H1 (cell line): ENCODE results near the gene COPS7A. TPM values are rescaled to one million over a fixed set of nuclear protein-coding genes. Genes with fewer than 3 reads are reported as not detected.

Source experiments
- CTCF ChIA-PET: fragments of 300-600 bp; sonication (Branson Sonifier 250); formaldehyde crosslinking; loops from one replicate; lab custom pipeline; 2021; ENCODE audit not compliant: partially characterized antibody; lab: Charles Lee
- POLR2A ChIA-PET: fragments of 300-600 bp; sonication (Branson Sonifier 250); formaldehyde crosslinking; loops from one replicate; lab custom pipeline; 2021; ENCODE audit warnings: inconsistent platforms; ENCODE audit not compliant: partially characterized antibody; lab: Charles Lee
- DNase-seq, 2 experiments: peaks; one replicate each; pipeline versions ENCODE4 v3.0.0 to v3.0.0-alpha.2; 2010 to 2022; ENCODE audit warnings: low spot score in 2 of 2, low read depth in 1 of 2, mixed read lengths in 1 of 2
- FAIRE-seq: peaks from 2 replicates; lab custom pipeline; 2011; peaks lifted over from hg19 to GRCh38; lab: Jason Lieb, UNC
- H2AFZ ChIP-seq: 2 replicates; pipeline ENCODE4 v1.8.1; 2012; ENCODE audit warnings: low read length, inconsistent platforms
- H2AK5ac ChIP-seq: 2 replicates; pipeline ENCODE4 v1.6.1; 2013; ENCODE audit warnings: low read depth, low read length
- H2BK120ac ChIP-seq: replicated peaks from 2 replicates; pipeline ENCODE3; 2013; ENCODE audit warnings: low read depth, low read length, inconsistent platforms
- H2BK12ac ChIP-seq: 2 replicates; pipeline ENCODE4 v1.6.1; 2013; ENCODE audit warnings: low read depth, low read length
- H2BK15ac ChIP-seq: 2 replicates; pipeline ENCODE4 v1.6.1; 2013; ENCODE audit warnings: low read length
- H2BK20ac ChIP-seq: 2 replicates; pipeline ENCODE4 v1.6.1; 2013; ENCODE audit warnings: low read length
- H2BK5ac ChIP-seq: 2 replicates; pipeline ENCODE4 v1.6.1; 2013; ENCODE audit warnings: low read depth, low read length
- H3K14ac ChIP-seq: 2 replicates; pipeline ENCODE4 v1.6.1; 2013; ENCODE audit warnings: inconsistent platforms; ENCODE audit not compliant: insufficient read length
- H3K18ac ChIP-seq: 2 replicates; pipeline ENCODE4 v1.6.1; 2013; ENCODE audit warnings: low read length; ENCODE audit errors: extremely low read depth
- H3K23ac ChIP-seq: 2 replicates; pipeline ENCODE4 v1.6.1; 2013; ENCODE audit warnings: inconsistent platforms; ENCODE audit not compliant: insufficient read length
- H3K23me2 ChIP-seq: 2 replicates; pipeline ENCODE4 v1.6.1; 2013; ENCODE audit warnings: low read depth, low read length
- H3K27ac ChIP-seq: 2 replicates; pipeline ENCODE4 v1.6.1; 2011; ENCODE audit warnings: low read depth, low read length, inconsistent platforms
- H3K27me3 ChIP-seq, 4 experiments: replicated peaks in 1 of 4; 1 replicate in 1 of 4; 2 replicates in 3 of 4; pipeline versions ENCODE4 v1.6.1 to v1.8.1; 2011 to 2013; ENCODE audit warnings: low read length in 3 of 4, mild to moderate bottlenecking in 3 of 4, inconsistent platforms in 2 of 4, mixed read lengths in 2 of 4, moderate library complexity in 1 of 4; ENCODE audit not compliant: control insufficient read depth in 3 of 4, insufficient read depth in 3 of 4; ENCODE audit errors: extremely low read depth in 1 of 4
- H3K36me3 ChIP-seq, 4 experiments: 2 replicates each; pipeline versions ENCODE4 v1.6.1 to v1.8.1; 2011 to 2013; ENCODE audit warnings: mild to moderate bottlenecking in 4 of 4, low read length in 3 of 4, moderate library complexity in 2 of 4, control low read depth in 1 of 4, inconsistent platforms in 1 of 4; ENCODE audit not compliant: insufficient read depth in 4 of 4, control insufficient read depth in 2 of 4
- H3K4ac ChIP-seq: replicated peaks from 2 replicates; pipeline ENCODE3; 2013; ENCODE audit warnings: low read length, low read depth, mixed read lengths, inconsistent platforms; ENCODE audit not compliant: insufficient read length
- H3K4me1 ChIP-seq, 4 experiments: replicated peaks in 1 of 4; 1 replicate in 1 of 4; 2 replicates in 3 of 4; pipeline versions ENCODE4 v1.6.1 to v1.8.1; 2011 to 2013; ENCODE audit warnings: low read length in 3 of 4, inconsistent platforms in 2 of 4, mixed read lengths in 1 of 4; ENCODE audit not compliant: insufficient read depth in 4 of 4, control insufficient read depth in 3 of 4
- H3K4me2 ChIP-seq, 2 experiments: 2 replicates each; pipeline versions ENCODE4 v1.6.1 to v1.8.1; 2011 to 2013; ENCODE audit warnings: low read depth in 2 of 2, low read length in 2 of 2, control low read depth in 1 of 2, inconsistent platforms in 1 of 2, mild to moderate bottlenecking in 1 of 2; ENCODE audit not compliant: insufficient read depth in 1 of 2
- H3K4me3 ChIP-seq, 4 experiments: fragments of 200-600, 300-600 bp in 1 of 4; sonication (generic), shearing (Covaris generic), sonication (Bioruptor Twin) in 1 of 4; 2 replicates each; pipeline versions ENCODE4 v1.5.1 to v1.8.1; 2011 to 2016; ENCODE audit warnings: low read length in 4 of 4, low read depth in 3 of 4, control low read depth in 2 of 4, inconsistent platforms in 2 of 4, mild to moderate bottlenecking in 2 of 4, mixed read lengths in 1 of 4, moderate library complexity in 1 of 4; ENCODE audit not compliant: insufficient read depth in 2 of 4; ENCODE audit errors: extremely low read depth in 1 of 4
- H3K56ac ChIP-seq: replicated peaks from 2 replicates; pipeline ENCODE3; 2013; ENCODE audit warnings: low read depth, mild to moderate bottlenecking, mixed read lengths, low read length, inconsistent platforms; ENCODE audit not compliant: insufficient read length
- H3K79me1 ChIP-seq: 2 replicates; pipeline ENCODE4 v1.6.1; 2013; ENCODE audit warnings: low read depth, low read length, control low read depth
- H3K79me2 ChIP-seq, 2 experiments: 2 replicates each; pipeline versions ENCODE4 v1.6.1 to v1.8.1; 2012 to 2013; ENCODE audit warnings: low read length in 2 of 2, mild to moderate bottlenecking in 2 of 2, inconsistent platforms in 1 of 2; ENCODE audit not compliant: insufficient read depth in 2 of 2, control insufficient read depth in 1 of 2
- H3K9ac ChIP-seq, 4 experiments: replicated peaks in 1 of 4; 1 replicate in 1 of 4; 2 replicates in 3 of 4; pipeline versions ENCODE4 v1.6.1 to v1.8.1; 2011 to 2013; ENCODE audit warnings: low read depth in 3 of 4, low read length in 3 of 4, control low read depth in 2 of 4, mild to moderate bottlenecking in 2 of 4, moderate library complexity in 2 of 4, inconsistent platforms in 1 of 4; ENCODE audit errors: extremely low read depth in 1 of 4
- H3K9me3 ChIP-seq, 2 experiments: 2 replicates each; pipeline versions ENCODE4 v1.6.1 to v1.8.1; 2012 to 2013; ENCODE audit warnings: mild to moderate bottlenecking in 2 of 2, moderate library complexity in 2 of 2, control low read depth in 1 of 2, inconsistent platforms in 1 of 2, low read depth in 1 of 2, low read length in 1 of 2, mixed read lengths in 1 of 2; ENCODE audit not compliant: insufficient read depth in 2 of 2
- H4K20me1 ChIP-seq, 2 experiments: replicated peaks in 1 of 2; 2 replicates each; pipeline versions ENCODE3 to v1.8.1; 2011 to 2013; ENCODE audit warnings: inconsistent platforms in 2 of 2, low read length in 2 of 2, mild to moderate bottlenecking in 1 of 2; ENCODE audit not compliant: insufficient read depth in 2 of 2, control insufficient read depth in 1 of 2
- H4K5ac ChIP-seq: 2 replicates; pipeline ENCODE4 v1.6.1; 2013; ENCODE audit warnings: low read length, low read depth, mixed read lengths, inconsistent platforms; ENCODE audit not compliant: insufficient read length
- H4K8ac ChIP-seq: 2 replicates; pipeline ENCODE4 v1.8.0; 2013; ENCODE audit warnings: mild to moderate bottlenecking, moderate library complexity, low read length, inconsistent platforms; ENCODE audit not compliant: insufficient read depth; ENCODE audit errors: extremely low read depth
- H4K91ac ChIP-seq: replicated peaks from 2 replicates; pipeline ENCODE3; 2013; ENCODE audit warnings: low read length, mixed read lengths, inconsistent platforms; ENCODE audit not compliant: insufficient read length
- CHD2 ChIP-seq: IDR thresholded peaks from 2 replicates; pipeline ENCODE4 v1.6.1; 2012; ENCODE audit warnings: low read length, improper control_type of control experiment
- CREB1 ChIP-seq: IDR thresholded peaks from 2 replicates; pipeline ENCODE4 v1.6.1; 2012; ENCODE audit warnings: inconsistent platforms
- HDAC2 ChIP-seq, 2 experiments: fragments of 300-600 bp in 1 of 2; sonication (generic) in 1 of 2; IDR thresholded peaks; 2 replicates each; pipeline ENCODE4 v1.6.1; 2011 to 2012; ENCODE audit warnings: low read depth in 2 of 2, low read length in 2 of 2, mild to moderate bottlenecking in 2 of 2, moderate library complexity in 2 of 2, borderline replicate concordance in 1 of 2, inconsistent platforms in 1 of 2
- JUND ChIP-seq: IDR thresholded peaks from 2 replicates; pipeline ENCODE4 v1.6.1; 2011; ENCODE audit warnings: mild to moderate bottlenecking, improper control_type of control experiment, low read length
- MAFK ChIP-seq: IDR thresholded peaks from 2 replicates; pipeline ENCODE4 v1.6.1; 2012; ENCODE audit warnings: low read depth, mild to moderate bottlenecking, improper control_type of control experiment, low read length
- MAX ChIP-seq: IDR thresholded peaks from 2 replicates; pipeline ENCODE4 v1.6.1; 2012; ENCODE audit warnings: inconsistent platforms
- NANOG ChIP-seq: IDR thresholded peaks from 2 replicates; pipeline ENCODE4 v1.6.1; 2011; ENCODE audit warnings: low read length, low read depth, mild to moderate bottlenecking, inconsistent platforms; ENCODE audit not compliant: insufficient read depth, poor library complexity, severe bottlenecking
- PHF8 ChIP-seq: fragments of 200-600 bp; sonication (generic); conservative IDR thresholded peaks from 2 replicates; pipeline ENCODE4 v1.7.1; 2012; ENCODE audit warnings: low read depth, mild to moderate bottlenecking, inconsistent platforms, low read length, moderate library complexity
- SIN3A ChIP-seq, 2 experiments: IDR thresholded peaks in 1 of 2; conservative IDR thresholded peaks in 1 of 2; 2 replicates each; pipeline ENCODE4 v1.6.1; 2011 to 2012; ENCODE audit warnings: low read length in 2 of 2, improper control_type of control experiment in 1 of 2, low read depth in 1 of 2, mild to moderate bottlenecking in 1 of 2
- SRF ChIP-seq: IDR thresholded peaks from 2 replicates; pipeline ENCODE4 v1.6.1; 2011; ENCODE audit warnings: mild to moderate bottlenecking, low read depth, low read length, moderate library complexity
- TBP ChIP-seq: IDR thresholded peaks from 2 replicates; pipeline ENCODE4 v1.6.1; 2011; ENCODE audit warnings: low read depth, low read length, improper control_type of control experiment
- YY1 ChIP-seq: IDR thresholded peaks from 2 replicates; pipeline ENCODE4 v1.6.1; 2011; ENCODE audit warnings: low read depth, mild to moderate bottlenecking, low read length
- WGBS, 2 experiments: shearing (Covaris generic) in 1 of 2; methylation state at CpG; one replicate each; pipeline versions ENCODE4 v1.1.6 to v1.1.7; 2013 to 2015; ENCODE audit warnings: low lambda C conversion rate in 2 of 2, mixed read lengths in 2 of 2, inconsistent platforms in 1 of 2, low coverage in 1 of 2, missing lambda C conversion rate in 1 of 2; ENCODE audit not compliant: insufficient replicate concordance in 2 of 2, insufficient coverage in 1 of 2, insufficient read length in 1 of 2; ENCODE audit errors: extremely low coverage in 1 of 2, missing lambda C conversion rate in 1 of 2; 5-methylcytosine and 5-hydroxymethylcytosine counted together
- polyA plus RNA-seq, 7 experiments: library from polyadenylated mRNA; depleted of rRNA in 3 of 7; stranded (reverse) in 5 of 7; unstranded in 2 of 7; fragments of >200 nt in 5 of 7; fragments of 200-250 nt in 2 of 7; gene quantifications; 1 replicate in 5 of 7; 2 replicates in 1 of 7; 4 replicates in 1 of 7; pipeline versions ENCODE4 v1.2.1 to v1.2.3, GENCODE V29; 2011 to 2013; ENCODE audit warnings: missing spikeins in 2 of 7, mixed read lengths in 2 of 7
- total RNA-seq: library from RNA; stranded (reverse); fragmentation: NEBNext Ultra II Directional; extraction: Animal tissue kit (Norgen Biotek cat#: 25700); gene quantifications from 2 replicates; pipeline ENCODE4 v1.2.1, GENCODE V29; 2021

Gene COPS7A
- total and polyA plus RNA-seq, 2 of the 8 experiments (the other 6 are each of a cell fraction or from before 2014, with no cell fraction given): 44.5 to 95.9 TPM

- no peak overlapping the region for H2AFZ ChIP-seq
- H4K5ac ChIP-seq: no peak overlapping the region
- no peak for DNase-seq
- peaks cover 0 to 4% of the 10 kb centered on the region in 2 experiments; a peak in 2 of 4 replicates for H3K79me2 ChIP-seq
- H3K9ac ChIP-seq: no peak overlapping the region
- H4K91ac ChIP-seq: no peak overlapping the region
- no peaks in the 10 kb centered on the region for H3K36me3 ChIP-seq
- no peak overlapping the region for H2BK15ac ChIP-seq
- no peak overlapping the region for H3K4ac ChIP-seq
- no peak overlapping the region for H3K4me2 ChIP-seq
- TF ChIP-seq MAX (no peak), PHF8 (no peak), YY1 (no peak), CREB1 (no peak), HDAC2 (IDR thresholded peaks at IDR 0.05; ENCODE audit: borderline replicate concordance in 1 of 2, low read depth in 2 of 2, low read length in 2 of 2) (no peak), JUND (no peak), SRF (no peak), MAFK (no peak), NANOG (no peak), SIN3A (conservative IDR thresholded peaks at IDR 0.05 in 1 of 2, IDR thresholded peaks at IDR 0.05 in 1 of 2; ENCODE audit: low read depth in 1 of 2, low read length in 2 of 2) (no peak), TBP (no peak), CHD2 (no peak)
- TF ChIP-seq, all 59 proteins: peak for 0
- WGBS, 2 experiments: 88% methylated on average over 8 of the region's 8 CpGs; no CpG with 5 or more reads in 1 of the 2 experiments
- peaks cover 0 to 2% of the 10 kb centered on the region in 2 experiments for H4K20me1 ChIP-seq
- no peaks in the 10 kb centered on the region for H3K27me3 ChIP-seq
- H3K18ac ChIP-seq: no peak overlapping the region
- no peak overlapping the region for H2BK12ac ChIP-seq
- FAIRE-seq: no peak
- H3K56ac ChIP-seq: no peak overlapping the region
- no peaks in the 10 kb centered on the region for H3K9me3 ChIP-seq
- CTCF ChIA-PET: interaction anchor here (0.6 to 16.3 kb wide), 5 partner anchors 18 to 70 kb away, joined by 3 to 427 read pairs (median 20); partner anchors contain the start of genes GPR162, LAG3, P3H3 and PTMS
- peaks cover 0 to 6% (median 2%) of the 10 kb centered on the region in 4 experiments; a peak in 6 of 7 replicates for H3K4me1 ChIP-seq
- no peak overlapping the region for H2BK5ac ChIP-seq
- no peak overlapping the region for H3K23ac ChIP-seq
- no peak overlapping the region for H3K4me3 ChIP-seq
- H4K8ac ChIP-seq: no peak overlapping the region
- H3K79me1 ChIP-seq: peaks cover 2% of the 10 kb centered on the region; the same call in 1 of the 2 replicates
- peaks cover 7% of the 10 kb centered on the region for H3K23me2 ChIP-seq
- no peak overlapping the region for H2BK120ac ChIP-seq
- H3K27ac ChIP-seq: no peak overlapping the region
- POLR2A ChIA-PET: interaction anchor here (1.3 to 7.0 kb wide), 4 partner anchors 9 to 67 kb away, joined by 3 to 151 read pairs (median 42); partner anchors contain the start of genes GPR162, LAG3 and PTMS
- H3K14ac ChIP-seq: no peak overlapping the region
- no peak overlapping the region for H2BK20ac ChIP-seq
- no peak overlapping the region for H2AK5ac ChIP-seq
These were observed 33.3 kb downstream of the COPS7A start for GRCh38 chr12:6757028-6757690.
